WERI-Rb-1 (cell line): ENCODE results near the gene NEK7.

Experiments used
- DNase-seq: peaks from one replicate; pipeline ENCODE4 v3.0.0-alpha.2; 2020
- H3K27ac ChIP-seq: fragments of 250-450 bp; sonication (Bioruptor Pico); 2 replicates; pipeline ENCODE4 v1.5.1; 2020; ENCODE audit warnings: mild to moderate bottlenecking, moderate library complexity
- H3K27me3 ChIP-seq: fragments of 250-450 bp; sonication (Bioruptor Pico); 2 replicates; pipeline ENCODE4 v1.5.1; 2021; ENCODE audit warnings: mild to moderate bottlenecking, low read depth, moderate library complexity; ENCODE audit not compliant: insufficient read depth, severe bottlenecking
- H3K36me3 ChIP-seq: fragments of 250-450 bp; sonication (Bioruptor Pico); 2 replicates; pipeline ENCODE4 v1.5.1; 2020; ENCODE audit warnings: mild to moderate bottlenecking, moderate library complexity
- H3K4me3 ChIP-seq: 2 replicates; pipeline ENCODE4 v1.5.1; 2011; ENCODE audit warnings: low read depth, mild to moderate bottlenecking, control low read depth, low read length
- H3K9me3 ChIP-seq: fragments of 250-450 bp; sonication (Bioruptor Pico); 2 replicates; pipeline ENCODE4 v1.5.1; 2021; ENCODE audit warnings: mild to moderate bottlenecking, moderate library complexity; ENCODE audit not compliant: severe bottlenecking
- CTCF ChIP-seq: IDR thresholded peaks from 2 replicates; pipeline ENCODE4 v1.5.1; 2011; ENCODE audit warnings: low read depth, mild to moderate bottlenecking, control low read depth, inconsistent platforms, low read length

NEK7 gene

GRCh38 chr1:198134252-198134651, 22.5 kb upstream of the NEK7 start:
- no peak for DNase-seq
- TF ChIP-seq CTCF, result no peak
- no peak overlapping the region for H3K4me3 ChIP-seq

GRCh38 chr1:198135366-198135765, 21.4 kb upstream of the NEK7 start:
- H3K9me3 ChIP-seq, result no peaks in the 10 kb centered on the region
- H3K27me3 ChIP-seq, result no peaks in the 10 kb centered on the region
- DNase-seq, result no peak
- H3K27ac ChIP-seq, result no peak overlapping the region
- no peak overlapping the region for H3K4me3 ChIP-seq
- TF ChIP-seq CTCF, result no peak
- H3K36me3 ChIP-seq, result no peaks in the 10 kb centered on the region

More at GRCh38 chr1:198134252-198134651, 22.5 kb upstream of the NEK7 start:
- Histone ChIP-seq H3K9me3 (no peaks in the 10 kb centered on the region), H3K27me3 (no peaks in the 10 kb centered on the region), H3K27ac (no peak overlapping the region), H3K36me3 (no peaks in the 10 kb centered on the region)

GRCh38 chr1:198141668-198142351, 15.0 kb upstream of the NEK7 start:
- no peaks in the 10 kb centered on the region for H3K27me3 ChIP-seq
- no peaks in the 10 kb centered on the region for H3K9me3 ChIP-seq
- TF ChIP-seq CTCF, result no peak
- no peaks in the 10 kb centered on the region for H3K36me3 ChIP-seq
- no peak overlapping the region for H3K27ac ChIP-seq
- no peak for DNase-seq
- no peak overlapping the region for H3K4me3 ChIP-seq

- Histone ChIP-seq H3K27me3 (no peaks in the 10 kb centered on the region), H3K9me3 (no peaks in the 10 kb centered on the region), H3K36me3 (no peaks in the 10 kb centered on the region), H3K27ac (no peak overlapping the region), H3K4me3 (no peak overlapping the region)
- no peak for DNase-seq
- no peak for TF ChIP-seq CTCF
These were observed 13.0 kb upstream of the NEK7 start for GRCh38 chr1:198143797-198144196.

- DNase-seq, result no peak
- Histone ChIP-seq H3K4me3 (no peak overlapping the region), H3K36me3 (no peaks in the 10 kb centered on the region), H3K27me3 (no peaks in the 10 kb centered on the region), H3K27ac (no peak overlapping the region), H3K9me3 (no peaks in the 10 kb centered on the region)
- no peak for TF ChIP-seq CTCF
These were observed 9.6 kb upstream of the NEK7 start for GRCh38 chr1:198147216-198147615.

GRCh38 chr1:198150369-198150768, 6.4 kb upstream of the NEK7 start:
- no peak overlapping the region for H3K27ac ChIP-seq
- H3K9me3 ChIP-seq, result no peaks in the 10 kb centered on the region
- H3K36me3 ChIP-seq, result no peaks in the 10 kb centered on the region
- no peak for DNase-seq
- TF ChIP-seq CTCF, result no peak
- H3K27me3 ChIP-seq, result no peaks in the 10 kb centered on the region
- H3K4me3 ChIP-seq, result no peak overlapping the region
